ENCODE results near the gene ZFR2. TPM values are rescaled to one million over a fixed set of nuclear protein-coding genes. Genes with fewer than 3 reads are reported as not detected.

The ZFR2 gene
- total and polyA plus RNA-seq, 4 donors: not detected

DNA sequence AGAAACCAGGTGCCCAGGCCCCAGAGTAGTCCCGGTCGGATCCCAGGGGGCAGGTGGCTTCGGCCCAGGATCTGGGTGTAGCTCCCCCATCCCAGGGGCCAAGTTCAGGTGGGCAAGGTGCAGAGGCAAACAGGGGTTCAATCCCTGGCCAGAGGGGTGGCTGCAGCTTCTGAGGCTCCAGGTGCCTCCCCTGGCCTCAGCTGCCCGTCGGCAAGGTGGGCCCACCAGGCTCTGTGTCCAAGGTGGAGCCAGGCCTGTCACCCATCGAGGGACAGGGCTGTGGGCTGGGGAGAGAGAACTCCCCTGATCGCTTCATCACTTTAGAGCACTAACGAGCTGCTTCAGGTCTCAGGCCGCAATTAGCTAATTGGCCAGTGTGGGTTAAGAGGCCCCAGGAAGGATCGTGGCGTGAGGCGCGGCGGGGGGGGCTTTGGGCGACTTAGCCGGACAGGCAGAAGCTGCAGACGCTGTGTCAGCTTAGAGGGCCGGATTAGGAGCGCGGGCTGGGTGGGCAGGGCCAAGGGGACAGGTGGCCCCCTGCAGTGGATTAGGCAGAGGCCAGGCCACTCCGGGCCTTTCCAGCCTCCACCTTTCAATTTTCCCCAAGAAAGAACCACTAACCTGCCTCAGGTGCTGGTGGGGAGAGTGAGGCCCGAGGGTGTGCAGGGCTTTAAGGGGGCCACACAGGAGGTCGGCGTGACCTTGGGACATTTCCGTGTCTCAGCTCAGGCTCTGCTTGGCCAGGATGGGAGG is 94.0 kb downstream of the ZFR2 start (continued):
- no peak for TF ChIP-seq JUND (IDR thresholded peaks at IDR 0.05)

DNA sequence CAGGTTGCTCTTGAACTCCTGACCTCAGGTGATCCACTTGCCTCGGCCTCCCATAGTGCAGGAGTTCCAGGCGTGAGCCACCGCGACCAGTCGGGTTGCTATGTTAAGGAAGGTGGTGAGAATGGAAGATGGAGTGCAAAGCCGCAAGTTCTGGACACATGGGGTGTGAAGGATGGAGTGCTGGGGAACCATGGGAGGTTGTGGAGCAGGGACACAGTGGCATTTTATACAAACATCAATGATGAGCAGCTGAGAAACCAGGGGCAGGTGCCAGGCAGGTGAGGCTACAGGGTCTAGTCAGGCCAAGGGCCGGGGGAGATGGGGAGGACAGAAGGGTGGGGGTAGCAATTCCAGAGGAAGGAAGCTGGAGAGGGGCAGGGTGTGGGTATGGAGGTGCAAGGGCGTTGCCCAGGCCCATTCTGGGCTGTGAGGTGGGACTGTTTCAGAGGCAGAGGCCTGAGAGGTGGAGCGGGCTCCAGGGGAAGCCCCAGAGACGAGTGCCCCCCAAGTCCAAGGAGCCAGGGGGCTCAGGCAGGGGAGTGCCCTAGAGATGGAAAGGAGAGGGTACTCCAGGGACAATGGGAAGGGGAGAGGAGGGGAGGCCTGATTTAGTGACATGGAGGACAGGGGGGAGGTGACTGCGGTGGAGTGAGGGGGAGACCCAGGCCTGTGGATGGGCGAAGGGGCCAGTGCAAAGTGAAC is 94.9 kb downstream of the ZFR2 start:
- no peak for DNase-seq (ENCODE audit: low spot score)
- Histone ChIP-seq H3K9me3 (ENCODE audit: control insufficient read depth in 4 of 4, low read length in 3 of 4) (no peaks in the 10 kb centered on the region), H3K36me3 (ENCODE audit: control insufficient read depth in 4 of 4, insufficient read depth in 3 of 4, low read depth in 1 of 4, low read length in 3 of 4) (peaks cover 0 to 5% (median 2%) of the 10 kb centered on the region in 4 donors), H3K4me3 (ENCODE audit: low read depth in 1 of 3, low read length in 3 of 3) (no peak overlapping the region), H3K4me1 (ENCODE audit: control insufficient read depth in 4 of 4, insufficient read depth in 4 of 4, low read length in 3 of 4) (no peaks in the 10 kb centered on the region), H3K27me3 (ENCODE audit: control insufficient read depth in 4 of 4, insufficient read depth in 4 of 4, low read length in 3 of 4) (no peaks in the 10 kb centered on the region), H3K27ac (ENCODE audit: low read depth in 1 of 2, low read length in 2 of 2) (no peak overlapping the region), H3K9ac (ENCODE audit: low read depth in 1 of 2, low read length in 2 of 2) (no peak overlapping the region)
- WGBS: 82% methylated on average over 12 of the region's 12 CpGs
- TF ChIP-seq GABPA (IDR thresholded peaks at IDR 0.05 in 1 of 2, conservative IDR thresholded peaks at IDR 0.05 in 1 of 2) (no peak), TAF1 (conservative IDR thresholded peaks at IDR 0.05) (no peak), EGR1 (IDR thresholded peaks at IDR 0.05; ENCODE audit: low read depth in 2 of 2) (no peak), SP1 (IDR thresholded peaks at IDR 0.05) (no peak), JUND (IDR thresholded peaks at IDR 0.05) (no peak), NR2F2 (IDR thresholded peaks at IDR 0.05) (no peak), HNF4G (IDR thresholded peaks at IDR 0.05) (no peak), YY1 (IDR thresholded peaks at IDR 0.05) (no peak), FOXA2 (IDR thresholded peaks at IDR 0.05) (no peak), FOXA1 (IDR thresholded peaks at IDR 0.05) (no peak), HNF4A (conservative IDR thresholded peaks at IDR 0.05) (no peak), RXRA (IDR thresholded peaks at IDR 0.05) (no peak), RAD21 (IDR thresholded peaks at IDR 0.05) (no peak)
- TF ChIP-seq, protein P1, sequence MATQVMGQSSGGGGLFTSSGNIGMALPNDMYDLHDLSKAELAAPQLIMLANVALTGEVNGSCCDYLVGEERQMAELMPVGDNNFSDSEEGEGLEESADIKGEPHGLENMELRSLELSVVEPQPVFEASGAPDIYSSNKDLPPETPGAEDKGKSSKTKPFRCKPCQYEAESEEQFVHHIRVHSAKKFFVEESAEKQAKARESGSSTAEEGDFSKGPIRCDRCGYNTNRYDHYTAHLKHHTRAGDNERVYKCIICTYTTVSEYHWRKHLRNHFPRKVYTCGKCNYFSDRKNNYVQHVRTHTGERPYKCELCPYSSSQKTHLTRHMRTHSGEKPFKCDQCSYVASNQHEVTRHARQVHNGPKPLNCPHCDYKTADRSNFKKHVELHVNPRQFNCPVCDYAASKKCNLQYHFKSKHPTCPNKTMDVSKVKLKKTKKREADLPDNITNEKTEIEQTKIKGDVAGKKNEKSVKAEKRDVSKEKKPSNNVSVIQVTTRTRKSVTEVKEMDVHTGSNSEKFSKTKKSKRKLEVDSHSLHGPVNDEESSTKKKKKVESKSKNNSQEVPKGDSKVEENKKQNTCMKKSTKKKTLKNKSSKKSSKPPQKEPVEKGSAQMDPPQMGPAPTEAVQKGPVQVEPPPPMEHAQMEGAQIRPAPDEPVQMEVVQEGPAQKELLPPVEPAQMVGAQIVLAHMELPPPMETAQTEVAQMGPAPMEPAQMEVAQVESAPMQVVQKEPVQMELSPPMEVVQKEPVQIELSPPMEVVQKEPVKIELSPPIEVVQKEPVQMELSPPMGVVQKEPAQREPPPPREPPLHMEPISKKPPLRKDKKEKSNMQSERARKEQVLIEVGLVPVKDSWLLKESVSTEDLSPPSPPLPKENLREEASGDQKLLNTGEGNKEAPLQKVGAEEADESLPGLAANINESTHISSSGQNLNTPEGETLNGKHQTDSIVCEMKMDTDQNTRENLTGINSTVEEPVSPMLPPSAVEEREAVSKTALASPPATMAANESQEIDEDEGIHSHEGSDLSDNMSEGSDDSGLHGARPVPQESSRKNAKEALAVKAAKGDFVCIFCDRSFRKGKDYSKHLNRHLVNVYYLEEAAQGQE (IDR thresholded peaks at IDR 0.05): no peak
- TF ChIP-seq, protein P2, sequence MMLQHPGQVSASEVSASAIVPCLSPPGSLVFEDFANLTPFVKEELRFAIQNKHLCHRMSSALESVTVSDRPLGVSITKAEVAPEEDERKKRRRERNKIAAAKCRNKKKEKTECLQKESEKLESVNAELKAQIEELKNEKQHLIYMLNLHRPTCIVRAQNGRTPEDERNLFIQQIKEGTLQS (IDR thresholded peaks at IDR 0.05): no peak
- TF ChIP-seq, protein P3, sequence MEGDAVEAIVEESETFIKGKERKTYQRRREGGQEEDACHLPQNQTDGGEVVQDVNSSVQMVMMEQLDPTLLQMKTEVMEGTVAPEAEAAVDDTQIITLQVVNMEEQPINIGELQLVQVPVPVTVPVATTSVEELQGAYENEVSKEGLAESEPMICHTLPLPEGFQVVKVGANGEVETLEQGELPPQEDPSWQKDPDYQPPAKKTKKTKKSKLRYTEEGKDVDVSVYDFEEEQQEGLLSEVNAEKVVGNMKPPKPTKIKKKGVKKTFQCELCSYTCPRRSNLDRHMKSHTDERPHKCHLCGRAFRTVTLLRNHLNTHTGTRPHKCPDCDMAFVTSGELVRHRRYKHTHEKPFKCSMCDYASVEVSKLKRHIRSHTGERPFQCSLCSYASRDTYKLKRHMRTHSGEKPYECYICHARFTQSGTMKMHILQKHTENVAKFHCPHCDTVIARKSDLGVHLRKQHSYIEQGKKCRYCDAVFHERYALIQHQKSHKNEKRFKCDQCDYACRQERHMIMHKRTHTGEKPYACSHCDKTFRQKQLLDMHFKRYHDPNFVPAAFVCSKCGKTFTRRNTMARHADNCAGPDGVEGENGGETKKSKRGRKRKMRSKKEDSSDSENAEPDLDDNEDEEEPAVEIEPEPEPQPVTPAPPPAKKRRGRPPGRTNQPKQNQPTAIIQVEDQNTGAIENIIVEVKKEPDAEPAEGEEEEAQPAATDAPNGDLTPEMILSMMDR (IDR thresholded peaks at IDR 0.05; ENCODE audit: low read depth, low read length, missing input control): no peak
- TF ChIP-seq, protein P4, sequence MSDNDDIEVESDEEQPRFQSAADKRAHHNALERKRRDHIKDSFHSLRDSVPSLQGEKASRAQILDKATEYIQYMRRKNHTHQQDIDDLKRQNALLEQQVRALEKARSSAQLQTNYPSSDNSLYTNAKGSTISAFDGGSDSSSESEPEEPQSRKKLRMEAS (IDR thresholded peaks at IDR 0.05): no peak
- TF ChIP-seq, protein P5, sequence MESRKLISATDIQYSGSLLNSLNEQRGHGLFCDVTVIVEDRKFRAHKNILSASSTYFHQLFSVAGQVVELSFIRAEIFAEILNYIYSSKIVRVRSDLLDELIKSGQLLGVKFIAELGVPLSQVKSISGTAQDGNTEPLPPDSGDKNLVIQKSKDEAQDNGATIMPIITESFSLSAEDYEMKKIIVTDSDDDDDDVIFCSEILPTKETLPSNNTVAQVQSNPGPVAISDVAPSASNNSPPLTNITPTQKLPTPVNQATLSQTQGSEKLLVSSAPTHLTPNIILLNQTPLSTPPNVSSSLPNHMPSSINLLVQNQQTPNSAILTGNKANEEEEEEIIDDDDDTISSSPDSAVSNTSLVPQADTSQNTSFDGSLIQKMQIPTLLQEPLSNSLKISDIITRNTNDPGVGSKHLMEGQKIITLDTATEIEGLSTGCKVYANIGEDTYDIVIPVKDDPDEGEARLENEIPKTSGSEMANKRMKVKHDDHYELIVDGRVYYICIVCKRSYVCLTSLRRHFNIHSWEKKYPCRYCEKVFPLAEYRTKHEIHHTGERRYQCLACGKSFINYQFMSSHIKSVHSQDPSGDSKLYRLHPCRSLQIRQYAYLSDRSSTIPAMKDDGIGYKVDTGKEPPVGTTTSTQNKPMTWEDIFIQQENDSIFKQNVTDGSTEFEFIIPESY (IDR thresholded peaks at IDR 0.05): no peak
